Measurements from ENCODE around the gene UPP1. TPM values are rescaled to one million over a fixed set of nuclear protein-coding genes. Genes with fewer than 3 reads are reported as not detected.

Gene UPP1
- total and polyA plus RNA-seq, 4 donors, result 6.1 to 282 (median 82.9) TPM

- no peak for ATAC-seq (ENCODE audit: insufficient read depth, low FRiP score)
- no peak for DNase-seq
- Histone ChIP-seq H3K4me1 (ENCODE audit: control insufficient read depth in 5 of 5, insufficient read depth in 5 of 5, low read length in 5 of 5) (no peaks in the 10 kb centered on the region), H3K9ac (ENCODE audit: insufficient read depth in 1 of 2, low read length in 2 of 2) (no peak overlapping the region), H3K27ac (ENCODE audit: low read depth in 1 of 2, low read length in 1 of 2) (no peak overlapping the region), H3K4me3 (no peak overlapping the region), H3K27me3 (ENCODE audit: control insufficient read depth in 3 of 3, insufficient read depth in 3 of 3, low read length in 2 of 3) (no peaks in the 10 kb centered on the region), H3K36me3 (ENCODE audit: control insufficient read depth in 4 of 4, insufficient read depth in 4 of 4, low read length in 4 of 4) (peaks cover 0 to 24% (median 6%) of the 10 kb centered on the region in 4 donors), H3K9me3 (ENCODE audit: control insufficient read depth in 4 of 4, insufficient read depth in 3 of 4, low read length in 3 of 4) (no peaks in the 10 kb centered on the region)
- 81 to 91% methylated on average over 4 of the region's 4 CpGs for WGBS, 2 donors
- no peak for TF ChIP-seq CTCF (IDR thresholded peaks at IDR 0.05; ENCODE audit: control extremely low read depth, extremely low read depth)
Measured at GRCh38 chr7:48110868-48111267, 21.8 kb downstream of the UPP1 start.

GRCh38 chr7:48111596-48111995 lies 22.5 kb downstream of the UPP1 start:
- no peak overlapping the region for H3K27ac ChIP-seq (ENCODE audit: low read depth in 1 of 2, low read length in 1 of 2)
- TF ChIP-seq CTCF (IDR thresholded peaks at IDR 0.05; ENCODE audit: control extremely low read depth, extremely low read depth), result no peak
- H3K27me3 ChIP-seq (ENCODE audit: control insufficient read depth in 3 of 3, insufficient read depth in 3 of 3, low read length in 2 of 3), result no peaks in the 10 kb centered on the region
- DNase-seq, result peak in 1 of 3 donors; percentile 39
- no peak for ATAC-seq (ENCODE audit: insufficient read depth, low FRiP score)
- H3K9ac ChIP-seq (ENCODE audit: insufficient read depth in 1 of 2, low read length in 2 of 2), result no peak overlapping the region
- H3K4me1 ChIP-seq (ENCODE audit: control insufficient read depth in 5 of 5, insufficient read depth in 5 of 5, low read length in 5 of 5), result no peaks in the 10 kb centered on the region
- H3K4me3 ChIP-seq, result no peak overlapping the region
- no peaks in the 10 kb centered on the region for H3K9me3 ChIP-seq (ENCODE audit: control insufficient read depth in 4 of 4, insufficient read depth in 3 of 4, low read length in 3 of 4)
- H3K36me3 ChIP-seq (ENCODE audit: control insufficient read depth in 4 of 4, insufficient read depth in 4 of 4, low read length in 4 of 4), result peaks cover 0 to 23% (median 5%) of the 10 kb centered on the region in 4 donors
- WGBS, 2 donors, result 77 to 80% methylated on average over 8 of the region's 8 CpGs

GRCh38 chr7:48112401-48113165 lies 23.5 kb downstream of the UPP1 start:
- ATAC-seq (ENCODE audit: insufficient read depth, low FRiP score), result no peak
- Histone ChIP-seq H3K27me3 (ENCODE audit: control insufficient read depth in 3 of 3, insufficient read depth in 3 of 3, low read length in 2 of 3) (no peaks in the 10 kb centered on the region), H3K4me3 (no peak overlapping the region), H3K27ac (ENCODE audit: low read depth in 1 of 2, low read length in 1 of 2) (no peak overlapping the region), H3K9ac (ENCODE audit: insufficient read depth in 1 of 2, low read length in 2 of 2) (no peak overlapping the region), H3K4me1 (ENCODE audit: control insufficient read depth in 5 of 5, insufficient read depth in 5 of 5, low read length in 5 of 5) (no peaks in the 10 kb centered on the region), H3K9me3 (ENCODE audit: control insufficient read depth in 4 of 4, insufficient read depth in 3 of 4, low read length in 3 of 4) (no peaks in the 10 kb centered on the region), H3K36me3 (ENCODE audit: control insufficient read depth in 4 of 4, insufficient read depth in 4 of 4, low read length in 4 of 4) (peaks cover 0 to 13% (median 2%) of the 10 kb centered on the region in 4 donors)
- WGBS, 2 donors, result 89 to 93% methylated on average over 7 of the region's 7 CpGs
- TF ChIP-seq CTCF (IDR thresholded peaks at IDR 0.05; ENCODE audit: control extremely low read depth, extremely low read depth), result no peak
- DNase-seq, result no peak
